MG63 (cell line): ENCODE measurements around the gene CLCN3. TPM values are rescaled to one million over a fixed set of nuclear protein-coding genes. Genes with fewer than 3 reads are reported as not detected.
A peak's percentile ranks its signal among the peaks of the same experiment; 100 is the strongest.
"Not testable (repeated sequence)": the region's sequence is repeated elsewhere in the genome, so short reads cannot be mapped to it uniquely, and the experiment has no call there.

Source experiments
- DNase-seq: peaks from one replicate; pipeline ENCODE4 v3.0.0-alpha.2; 2020
- H3K27me3 ChIP-seq: fragments of 250-450 bp; sonication (Bioruptor Pico); 2 replicates; pipeline ENCODE4 v1.5.1; 2020; ENCODE audit warnings: mild to moderate bottlenecking, moderate library complexity
- H3K36me3 ChIP-seq: fragments of 250-450 bp; sonication (Bioruptor Pico); 2 replicates; pipeline ENCODE4 v1.5.1; 2020; ENCODE audit warnings: mild to moderate bottlenecking, moderate library complexity
- H3K4me3 ChIP-seq: fragments of 250-450 bp; sonication (Bioruptor Pico); 2 replicates; pipeline ENCODE4 v1.5.1; 2020; ENCODE audit warnings: mild to moderate bottlenecking, moderate library complexity
- H3K9me3 ChIP-seq: fragments of 250-450 bp; sonication (Bioruptor Pico); 2 replicates; pipeline ENCODE4 v1.5.1; 2020; ENCODE audit warnings: mild to moderate bottlenecking, moderate library complexity
- total RNA-seq: library from RNA; depleted of rRNA; stranded (reverse); fragments of >200 nt; shearing (Covaris generic); gene quantifications from 2 replicates; pipeline ENCODE4 v1.2.3, GENCODE V29; 2014; ENCODE audit warnings: low replicate concordance

The CLCN3 gene
- total RNA-seq, 1 experiment from 2014 or later: 1.9 TPM

- Histone ChIP-seq H3K4me3 (peak overlapping the region; percentile 91), H3K36me3 (no peaks in the 10 kb centered on the region), H3K9me3 (no peaks in the 10 kb centered on the region), H3K27me3 (no peaks in the 10 kb centered on the region)
- peak; percentile 60 for DNase-seq
These were observed 7.2 kb upstream of the CLCN3 start for GRCh38 chr4:169612871-169613859.

- no peak for DNase-seq
- no peaks in the 10 kb centered on the region for H3K9me3 ChIP-seq
- H3K4me3 ChIP-seq: no peak overlapping the region
- no peaks in the 10 kb centered on the region for H3K36me3 ChIP-seq
- H3K27me3 ChIP-seq: no peaks in the 10 kb centered on the region
These were observed 4.8 kb upstream of the CLCN3 start for GRCh38 chr4:169615467-169616106.

- no peaks in the 10 kb centered on the region for H3K27me3 ChIP-seq
- no peak overlapping the region for H3K4me3 ChIP-seq
- no peaks in the 10 kb centered on the region for H3K36me3 ChIP-seq
- no peak for DNase-seq
- H3K9me3 ChIP-seq: no peaks in the 10 kb centered on the region
These were observed 3.5 kb upstream of the CLCN3 start for GRCh38 chr4:169616846-169617245.

- no peak overlapping the region for H3K4me3 ChIP-seq
- H3K27me3 ChIP-seq: no peaks in the 10 kb centered on the region
- H3K36me3 ChIP-seq: no peaks in the 10 kb centered on the region
- no peak for DNase-seq
- H3K9me3 ChIP-seq: no peaks in the 10 kb centered on the region
These were observed 3.1 kb upstream of the CLCN3 start for GRCh38 chr4:169617306-169617705.

- DNase-seq: no peak
- no peaks in the 10 kb centered on the region for H3K9me3 ChIP-seq
- no peaks in the 10 kb centered on the region for H3K36me3 ChIP-seq
- no peaks in the 10 kb centered on the region for H3K27me3 ChIP-seq
- H3K4me3 ChIP-seq: no peak overlapping the region
These were observed 2.1 kb upstream of the CLCN3 start for GRCh38 chr4:169618286-169618685.

- H3K9me3 ChIP-seq: no peaks in the 10 kb centered on the region
- no peaks in the 10 kb centered on the region for H3K36me3 ChIP-seq
- H3K27me3 ChIP-seq: no peaks in the 10 kb centered on the region
- no peak for DNase-seq
- peak overlapping the region; percentile 72; the same call in 1 of the 2 replicates for H3K4me3 ChIP-seq
These were observed 1.4 kb upstream of the CLCN3 start for GRCh38 chr4:169618986-169619385.

GRCh38 chr4:169619518-169619957 is 840 bp upstream of the CLCN3 start:
- no peaks in the 10 kb centered on the region for H3K36me3 ChIP-seq
- no peaks in the 10 kb centered on the region for H3K9me3 ChIP-seq
- H3K4me3 ChIP-seq: peak overlapping the region; percentile 72
- H3K27me3 ChIP-seq: no peaks in the 10 kb centered on the region
- peak; percentile 12 for DNase-seq

GRCh38 chr4:169620880-169621248 is 486 bp downstream of the CLCN3 start:
- peak overlapping the region; percentile 72 for H3K4me3 ChIP-seq
- H3K9me3 ChIP-seq: no peaks in the 10 kb centered on the region
- H3K27me3 ChIP-seq: no peaks in the 10 kb centered on the region
- peak; percentile 2 for DNase-seq
- no peaks in the 10 kb centered on the region for H3K36me3 ChIP-seq

GRCh38 chr4:169621731-169622492 is 1.5 kb downstream of the CLCN3 start:
- no peak for DNase-seq
- Histone ChIP-seq H3K9me3 (no peaks in the 10 kb centered on the region), H3K27me3 (no peaks in the 10 kb centered on the region), H3K4me3 (peak overlapping the region; percentile 72), H3K36me3 (no peaks in the 10 kb centered on the region)

GRCh38 chr4:169622566-169622965 is 2.2 kb downstream of the CLCN3 start:
- DNase-seq: no peak
- H3K36me3 ChIP-seq: no peaks in the 10 kb centered on the region
- H3K4me3 ChIP-seq: peak overlapping the region; percentile 72
- no peaks in the 10 kb centered on the region for H3K9me3 ChIP-seq
- no peaks in the 10 kb centered on the region for H3K27me3 ChIP-seq

- H3K27me3 ChIP-seq, H3K36me3 ChIP-seq, DNase-seq, H3K4me3 ChIP-seq, H3K9me3 ChIP-seq: not testable (repeated sequence)
These were observed 3.6 kb downstream of the CLCN3 start for GRCh38 chr4:169624012-169624411.

- Histone ChIP-seq H3K36me3 (no peaks in the 10 kb centered on the region), H3K27me3 (no peaks in the 10 kb centered on the region)
- DNase-seq: no peak
These were observed 5.5 kb downstream of the CLCN3 start for GRCh38 chr4:169625886-169626285.

GRCh38 chr4:169626331-169627282 is 6.2 kb downstream of the CLCN3 start:
- Histone ChIP-seq H3K27me3 (no peaks in the 10 kb centered on the region), H3K9me3 (no peaks in the 10 kb centered on the region), H3K36me3 (no peaks in the 10 kb centered on the region), H3K4me3 (no peak overlapping the region)
- no peak for DNase-seq

More at GRCh38 chr4:169625886-169626285, 5.5 kb downstream of the CLCN3 start:
- Histone ChIP-seq H3K9me3 (no peaks in the 10 kb centered on the region), H3K4me3 (no peak overlapping the region)

- Histone ChIP-seq H3K9me3 (no peaks in the 10 kb centered on the region), H3K4me3 (no peak overlapping the region)
These were observed 6.9 kb downstream of the CLCN3 start for GRCh38 chr4:169627307-169627706.

GRCh38 chr4:169628579-169628978 is 8.2 kb downstream of the CLCN3 start:
- Histone ChIP-seq H3K4me3 (no peak overlapping the region), H3K27me3 (no peaks in the 10 kb centered on the region), H3K36me3 (no peaks in the 10 kb centered on the region), H3K9me3 (no peaks in the 10 kb centered on the region)
- no peak for DNase-seq

More at GRCh38 chr4:169627307-169627706, 6.9 kb downstream of the CLCN3 start:
- DNase-seq: no peak
- Histone ChIP-seq H3K27me3 (no peaks in the 10 kb centered on the region), H3K36me3 (no peaks in the 10 kb centered on the region)

GRCh38 chr4:169630069-169630468 is 9.7 kb downstream of the CLCN3 start:
- H3K27me3 ChIP-seq: no peaks in the 10 kb centered on the region
- H3K36me3 ChIP-seq: no peaks in the 10 kb centered on the region
- H3K9me3 ChIP-seq: no peaks in the 10 kb centered on the region
- DNase-seq: no peak
- no peak overlapping the region for H3K4me3 ChIP-seq
